Measurements from ENCODE around the gene ATP9B.

The ATP9B gene

GRCh38 chr18:79121746-79122474, 52.7 kb downstream of the ATP9B start:
- DNase-seq = no peak
- no peak overlapping the region for H3K27ac ChIP-seq (ENCODE audit: insufficient read depth, low read length, poor library complexity, severe bottlenecking)

DNA sequence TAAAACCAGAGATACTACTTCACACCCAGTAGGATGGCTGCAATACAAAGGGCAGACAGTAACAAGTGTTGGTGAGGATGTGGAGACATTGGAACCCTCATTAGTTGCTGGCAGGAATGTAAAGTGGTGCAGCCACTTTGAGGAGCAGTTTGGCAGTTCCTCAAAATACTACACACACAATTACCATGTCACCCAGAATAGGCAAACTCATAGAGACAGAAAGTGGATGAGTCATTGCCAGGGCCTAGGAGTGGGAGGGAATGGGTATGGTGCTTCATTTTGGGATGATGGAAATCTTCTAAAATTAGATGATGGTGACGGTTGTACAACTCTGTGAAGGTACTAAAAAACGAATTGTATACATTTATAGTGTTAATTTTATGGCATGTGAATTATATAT, 54.8 kb downstream of the ATP9B start:
- peaks cover 9% of the 10 kb centered on the region for H3K36me3 ChIP-seq (ENCODE audit: control insufficient read depth, insufficient read depth, low read length)
- H3K27me3 ChIP-seq (replicated peaks; ENCODE audit: control insufficient read depth, insufficient read depth, low read length, poor library complexity, severe bottlenecking) = no peaks in the 10 kb centered on the region
- no peak for DNase-seq
- H3K27ac ChIP-seq (ENCODE audit: insufficient read depth, low read length, poor library complexity, severe bottlenecking) = no peak overlapping the region
- H3K4me3 ChIP-seq (ENCODE audit: insufficient read depth, low read depth, low read length, poor library complexity, severe bottlenecking) = no peak overlapping the region
- no peaks in the 10 kb centered on the region for H3K9me3 ChIP-seq (ENCODE audit: control insufficient read depth, low read length)
- H3K4me1 ChIP-seq (ENCODE audit: control insufficient read depth, insufficient read depth, low read length, poor library complexity, severe bottlenecking) = no peaks in the 10 kb centered on the region

More at GRCh38 chr18:79121746-79122474, 52.7 kb downstream of the ATP9B start:
- H3K36me3 ChIP-seq (ENCODE audit: control insufficient read depth, insufficient read depth, low read length) = peaks cover 9% of the 10 kb centered on the region
- no peaks in the 10 kb centered on the region for H3K27me3 ChIP-seq (replicated peaks; ENCODE audit: control insufficient read depth, insufficient read depth, low read length, poor library complexity, severe bottlenecking)
- no peaks in the 10 kb centered on the region for H3K4me1 ChIP-seq (ENCODE audit: control insufficient read depth, insufficient read depth, low read length, poor library complexity, severe bottlenecking)
- no peaks in the 10 kb centered on the region for H3K9me3 ChIP-seq (ENCODE audit: control insufficient read depth, low read length)
- no peak overlapping the region for H3K4me3 ChIP-seq (ENCODE audit: insufficient read depth, low read depth, low read length, poor library complexity, severe bottlenecking)

DNA sequence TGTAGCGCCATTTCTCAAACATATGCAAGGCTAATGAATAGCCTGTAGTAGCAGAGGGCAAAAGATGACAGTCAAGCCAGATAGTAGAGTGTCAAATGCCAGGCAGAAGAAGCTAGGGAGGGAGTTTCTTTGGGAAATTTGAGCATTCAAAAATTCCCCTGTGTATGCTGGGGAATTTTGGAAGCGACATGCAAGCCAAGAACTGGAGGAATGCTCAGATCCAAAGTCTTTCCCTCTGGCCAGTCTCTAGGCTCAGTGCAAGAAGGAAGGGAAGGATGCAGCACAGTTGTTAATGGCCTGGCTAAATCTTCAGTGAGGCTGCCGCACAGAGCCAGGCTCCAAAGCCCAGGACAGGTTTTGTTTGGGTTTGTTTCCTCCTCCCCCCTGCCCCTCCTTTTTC, 59.9 kb downstream of the ATP9B start:
- no peak for DNase-seq
- Histone ChIP-seq H3K36me3 (ENCODE audit: control insufficient read depth, insufficient read depth, low read length) (peaks cover 9% of the 10 kb centered on the region), H3K4me1 (ENCODE audit: control insufficient read depth, insufficient read depth, low read length, poor library complexity, severe bottlenecking) (no peaks in the 10 kb centered on the region), H3K9me3 (ENCODE audit: control insufficient read depth, low read length) (no peaks in the 10 kb centered on the region), H3K4me3 (ENCODE audit: insufficient read depth, low read depth, low read length, poor library complexity, severe bottlenecking) (no peak overlapping the region), H3K27ac (ENCODE audit: insufficient read depth, low read length, poor library complexity, severe bottlenecking) (no peak overlapping the region), H3K27me3 (replicated peaks; ENCODE audit: control insufficient read depth, insufficient read depth, low read length, poor library complexity, severe bottlenecking) (no peaks in the 10 kb centered on the region)

- Histone ChIP-seq H3K4me3 (ENCODE audit: insufficient read depth, low read depth, low read length, poor library complexity, severe bottlenecking) (no peak overlapping the region), H3K4me1 (ENCODE audit: control insufficient read depth, insufficient read depth, low read length, poor library complexity, severe bottlenecking) (no peaks in the 10 kb centered on the region), H3K27ac (ENCODE audit: insufficient read depth, low read length, poor library complexity, severe bottlenecking) (no peak overlapping the region), H3K36me3 (ENCODE audit: control insufficient read depth, insufficient read depth, low read length) (peaks cover 6% of the 10 kb centered on the region), H3K9me3 (ENCODE audit: control insufficient read depth, low read length) (no peaks in the 10 kb centered on the region), H3K27me3 (replicated peaks; ENCODE audit: control insufficient read depth, insufficient read depth, low read length, poor library complexity, severe bottlenecking) (no peaks in the 10 kb centered on the region)
- no peak for DNase-seq
Observed at GRCh38 chr18:79133724-79134123, 64.5 kb downstream of the ATP9B start.

DNA sequence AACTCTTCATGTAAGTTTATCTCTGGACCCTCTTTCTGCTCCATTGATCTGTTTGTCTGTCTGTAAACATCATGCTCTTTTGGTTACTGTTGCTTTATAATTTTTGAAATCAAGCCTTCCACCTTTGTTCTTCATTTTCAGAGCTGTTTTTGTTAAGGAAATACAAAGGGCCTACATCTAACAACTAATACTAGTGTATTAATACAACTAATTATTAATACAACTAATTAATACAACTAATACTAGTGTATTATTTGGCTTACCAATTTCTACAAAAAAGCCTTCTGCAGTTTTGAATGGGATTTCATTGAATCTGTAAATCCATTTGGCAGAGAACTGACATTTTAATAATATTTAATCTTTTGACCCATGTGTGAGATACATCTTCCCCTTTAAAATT, 66.7 kb downstream of the ATP9B start:
- Histone ChIP-seq H3K27me3 (replicated peaks; ENCODE audit: control insufficient read depth, insufficient read depth, low read length, poor library complexity, severe bottlenecking) (no peaks in the 10 kb centered on the region), H3K4me1 (ENCODE audit: control insufficient read depth, insufficient read depth, low read length, poor library complexity, severe bottlenecking) (no peaks in the 10 kb centered on the region), H3K27ac (ENCODE audit: insufficient read depth, low read length, poor library complexity, severe bottlenecking) (no peak overlapping the region), H3K36me3 (ENCODE audit: control insufficient read depth, insufficient read depth, low read length) (peaks cover 6% of the 10 kb centered on the region), H3K4me3 (ENCODE audit: insufficient read depth, low read depth, low read length, poor library complexity, severe bottlenecking) (no peak overlapping the region), H3K9me3 (ENCODE audit: control insufficient read depth, low read length) (no peaks in the 10 kb centered on the region)
- no peak for DNase-seq

DNA sequence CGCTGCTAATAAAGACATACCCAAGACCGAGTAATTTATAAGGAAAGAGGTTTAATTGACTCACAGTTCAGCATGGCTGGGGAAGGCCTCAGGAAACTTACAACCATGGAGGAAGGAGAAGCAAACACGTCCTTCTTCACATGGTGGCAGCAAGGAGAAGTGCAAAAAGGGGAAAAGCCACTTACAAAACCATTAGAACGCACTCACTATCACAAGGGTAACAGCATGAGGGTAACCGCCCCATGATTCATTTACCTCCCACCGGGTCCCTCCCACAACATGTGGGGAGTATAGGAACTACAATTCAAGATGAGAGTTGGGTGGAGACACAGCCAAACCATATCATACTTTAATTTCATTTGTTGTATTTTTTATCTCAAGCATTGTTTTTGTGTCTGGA, 67.5 kb downstream of the ATP9B start:
- DNase-seq = no peak
- Histone ChIP-seq H3K9me3 (ENCODE audit: control insufficient read depth, low read length) (no peaks in the 10 kb centered on the region), H3K27me3 (replicated peaks; ENCODE audit: control insufficient read depth, insufficient read depth, low read length, poor library complexity, severe bottlenecking) (no peaks in the 10 kb centered on the region), H3K36me3 (ENCODE audit: control insufficient read depth, insufficient read depth, low read length) (peaks cover 6% of the 10 kb centered on the region), H3K4me3 (ENCODE audit: insufficient read depth, low read depth, low read length, poor library complexity, severe bottlenecking) (no peak overlapping the region), H3K4me1 (ENCODE audit: control insufficient read depth, insufficient read depth, low read length, poor library complexity, severe bottlenecking) (no peaks in the 10 kb centered on the region), H3K27ac (ENCODE audit: insufficient read depth, low read length, poor library complexity, severe bottlenecking) (no peak overlapping the region)

GRCh38 chr18:79139206-79139605, 70.0 kb downstream of the ATP9B start:
- no peak overlapping the region for H3K4me3 ChIP-seq (ENCODE audit: insufficient read depth, low read depth, low read length, poor library complexity, severe bottlenecking)
- no peak overlapping the region for H3K27ac ChIP-seq (ENCODE audit: insufficient read depth, low read length, poor library complexity, severe bottlenecking)
- peak in 2 of 3 donors; percentile 5 to 8 for DNase-seq
- H3K9me3 ChIP-seq (ENCODE audit: control insufficient read depth, low read length) = no peaks in the 10 kb centered on the region
- H3K27me3 ChIP-seq (replicated peaks; ENCODE audit: control insufficient read depth, insufficient read depth, low read length, poor library complexity, severe bottlenecking) = no peaks in the 10 kb centered on the region
- no peaks in the 10 kb centered on the region for H3K4me1 ChIP-seq (ENCODE audit: control insufficient read depth, insufficient read depth, low read length, poor library complexity, severe bottlenecking)
- H3K36me3 ChIP-seq (ENCODE audit: control insufficient read depth, insufficient read depth, low read length) = peaks cover 7% of the 10 kb centered on the region

DNA sequence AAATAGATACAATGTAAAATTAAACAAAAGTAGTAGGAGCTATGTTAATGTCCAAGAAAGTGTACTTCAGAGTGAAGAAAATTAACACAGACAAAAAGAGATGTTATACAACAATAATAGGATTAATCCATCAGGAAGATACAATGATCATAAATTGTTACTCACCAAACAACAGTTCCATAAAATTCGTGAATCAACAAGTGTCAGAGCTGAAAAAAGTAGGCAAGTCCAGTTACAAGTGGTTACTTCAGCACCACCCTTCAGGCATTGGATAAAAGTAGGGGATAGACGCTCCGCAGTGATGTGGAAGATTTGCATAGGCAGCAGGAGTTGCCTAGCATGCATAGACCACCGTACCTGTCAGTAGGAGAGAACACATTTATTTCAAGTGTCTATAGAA, 77.8 kb downstream of the ATP9B start:
- Histone ChIP-seq H3K27me3 (replicated peaks; ENCODE audit: control insufficient read depth, insufficient read depth, low read length, poor library complexity, severe bottlenecking) (no peaks in the 10 kb centered on the region), H3K4me3 (ENCODE audit: insufficient read depth, low read depth, low read length, poor library complexity, severe bottlenecking) (no peak overlapping the region), H3K9me3 (ENCODE audit: control insufficient read depth, low read length) (no peaks in the 10 kb centered on the region), H3K27ac (ENCODE audit: insufficient read depth, low read length, poor library complexity, severe bottlenecking) (no peak overlapping the region), H3K4me1 (ENCODE audit: control insufficient read depth, insufficient read depth, low read length, poor library complexity, severe bottlenecking) (no peaks in the 10 kb centered on the region), H3K36me3 (ENCODE audit: control insufficient read depth, insufficient read depth, low read length) (peaks cover 7% of the 10 kb centered on the region)
- DNase-seq = no peak

DNA sequence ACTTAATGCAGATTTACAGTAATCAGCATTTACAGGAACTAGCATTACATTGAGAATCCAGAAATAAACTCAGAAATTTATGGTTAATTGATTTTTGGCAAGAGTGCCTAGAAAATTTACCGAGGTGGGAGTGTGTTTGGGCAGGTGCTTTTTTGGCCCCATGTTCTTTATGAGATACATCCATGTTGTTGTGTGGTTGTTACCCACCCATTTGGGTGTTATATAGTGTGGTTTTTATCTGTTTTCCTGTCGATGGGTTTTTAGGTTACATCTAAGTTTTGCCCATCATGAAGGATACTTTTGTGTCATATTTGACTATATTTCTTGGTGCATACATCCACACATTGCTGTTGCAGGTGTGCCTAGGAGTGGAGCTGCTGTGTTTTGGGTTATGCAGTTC, 82.0 kb downstream of the ATP9B start:
- H3K27ac ChIP-seq (ENCODE audit: insufficient read depth, low read length, poor library complexity, severe bottlenecking) = no peak overlapping the region
- H3K27me3 ChIP-seq (replicated peaks; ENCODE audit: control insufficient read depth, insufficient read depth, low read length, poor library complexity, severe bottlenecking) = no peaks in the 10 kb centered on the region
- H3K36me3 ChIP-seq (ENCODE audit: control insufficient read depth, insufficient read depth, low read length) = peaks cover 3% of the 10 kb centered on the region
- H3K4me1 ChIP-seq (ENCODE audit: control insufficient read depth, insufficient read depth, low read length, poor library complexity, severe bottlenecking) = no peaks in the 10 kb centered on the region
- H3K4me3 ChIP-seq (ENCODE audit: insufficient read depth, low read depth, low read length, poor library complexity, severe bottlenecking) = no peak overlapping the region
- DNase-seq = no peak
- H3K9me3 ChIP-seq (ENCODE audit: control insufficient read depth, low read length) = no peaks in the 10 kb centered on the region

GRCh38 chr18:79156327-79156726, 87.1 kb downstream of the ATP9B start:
- DNase-seq = no peak
- Histone ChIP-seq H3K4me1 (ENCODE audit: control insufficient read depth, insufficient read depth, low read length, poor library complexity, severe bottlenecking) (no peaks in the 10 kb centered on the region), H3K27me3 (replicated peaks; ENCODE audit: control insufficient read depth, insufficient read depth, low read length, poor library complexity, severe bottlenecking) (no peaks in the 10 kb centered on the region), H3K27ac (ENCODE audit: insufficient read depth, low read length, poor library complexity, severe bottlenecking) (no peak overlapping the region), H3K36me3 (ENCODE audit: control insufficient read depth, insufficient read depth, low read length) (no peaks in the 10 kb centered on the region), H3K9me3 (ENCODE audit: control insufficient read depth, low read length) (no peaks in the 10 kb centered on the region), H3K4me3 (ENCODE audit: insufficient read depth, low read depth, low read length, poor library complexity, severe bottlenecking) (no peak overlapping the region)
